ENCODE results near the gene GRIK3.

- TF ChIP-seq CTCF (IDR thresholded peaks at IDR 0.05), result no peak
- TF ChIP-seq POLR2A (IDR thresholded peaks at IDR 0.05), result no peak
Measured at GRCh38 chr1:37071829-37072228, 37.5 kb upstream of the GRIK3 start.
